CD14-positive monocyte (primary cell): ENCODE measurements around the gene TRANK1. TPM values are rescaled to one million over a fixed set of nuclear protein-coding genes. Genes with fewer than 3 reads are reported as not detected.

Source experiments
- DNase-seq, 3 donors: peaks; one replicate each; pipeline ENCODE4 v3.0.0-alpha.2; 2011 to 2022
- H2AFZ ChIP-seq: 2 replicates; pipeline ENCODE4 v1.6.0; 2012; ENCODE audit warnings: mild to moderate bottlenecking, low read depth, low read length, inconsistent platforms; ENCODE audit not compliant: insufficient read depth, poor library complexity, severe bottlenecking
- H3K27ac ChIP-seq, 2 donors: 1 replicate in 1 of 2; 2 replicates in 1 of 2; pipeline ENCODE4 v1.5.1; 2012 to 2013; ENCODE audit warnings: low read length in 2 of 2, control low read depth in 1 of 2, inconsistent platforms in 1 of 2, low read depth in 1 of 2, mild to moderate bottlenecking in 1 of 2
- H3K27me3 ChIP-seq, 2 donors: one replicate each; pipeline versions ENCODE4 v1.6.0 to v1.6.1; 2011 to 2013; ENCODE audit warnings: low read length in 2 of 2; ENCODE audit not compliant: control insufficient read depth in 2 of 2, insufficient read depth in 2 of 2
- H3K36me3 ChIP-seq, 2 donors: replicated peaks in 1 of 2; 1 replicate in 1 of 2; 2 replicates in 1 of 2; pipeline versions ENCODE4 v1.5.1 to v1.6.1; 2012 to 2013; ENCODE audit warnings: low read length in 2 of 2, control low read depth in 1 of 2, inconsistent platforms in 1 of 2, mild to moderate bottlenecking in 1 of 2; ENCODE audit not compliant: insufficient read depth in 2 of 2, control insufficient read depth in 1 of 2
- H3K4me1 ChIP-seq, 2 donors: 1 replicate in 1 of 2; 2 replicates in 1 of 2; pipeline versions ENCODE4 v1.5.1 to v1.6.1; 2012 to 2013; ENCODE audit warnings: low read length in 2 of 2, control low read depth in 1 of 2, inconsistent platforms in 1 of 2, mild to moderate bottlenecking in 1 of 2, moderate library complexity in 1 of 2; ENCODE audit not compliant: insufficient read depth in 2 of 2, control insufficient read depth in 1 of 2
- H3K4me2 ChIP-seq: replicated peaks from 2 replicates; pipeline ENCODE3; 2012; ENCODE audit warnings: low read length, moderate library complexity, mild to moderate bottlenecking; ENCODE audit not compliant: poor library complexity, severe bottlenecking; ENCODE audit errors: extremely low read depth
- H3K4me3 ChIP-seq, 3 experiments: fragments of 200-600 bp in 1 of 3; sonication (generic) in 1 of 3; replicated peaks in 1 of 3; 1 replicate in 2 of 3; 2 replicates in 1 of 3; pipeline ENCODE4 v1.5.1; 2011 to 2013; ENCODE audit warnings: low read length in 3 of 3, mild to moderate bottlenecking in 3 of 3, control low read depth in 2 of 3, low read depth in 2 of 3, inconsistent platforms in 1 of 3, moderate library complexity in 1 of 3
- H3K79me2 ChIP-seq: 2 replicates; pipeline ENCODE4 v1.6.0; 2012; ENCODE audit warnings: mild to moderate bottlenecking, control low read depth, inconsistent platforms, low read length, moderate library complexity; ENCODE audit not compliant: insufficient read depth
- H3K9ac ChIP-seq: 2 replicates; pipeline ENCODE4 v1.6.0; 2017; ENCODE audit warnings: low read length, mild to moderate bottlenecking; ENCODE audit not compliant: insufficient read depth, poor library complexity, severe bottlenecking
- H3K9me3 ChIP-seq, 2 donors: replicated peaks in 1 of 2; 1 replicate in 1 of 2; 2 replicates in 1 of 2; pipeline versions ENCODE4 v1.5.1 to v1.6.1; 2012 to 2013; ENCODE audit warnings: low read length in 2 of 2, control low read depth in 1 of 2; ENCODE audit not compliant: control insufficient read depth in 1 of 2, insufficient read depth in 1 of 2
- H4K20me1 ChIP-seq: 2 replicates; pipeline ENCODE4 v1.6.0; 2012; ENCODE audit warnings: mild to moderate bottlenecking, low read length, control low read depth, moderate library complexity; ENCODE audit not compliant: insufficient read depth
- H3K27ac Mint-ChIP-seq, 7 donors: one replicate each; pipeline ENCODE4 v1.8.0; 2020; ENCODE audit warnings: mild to moderate bottlenecking in 7 of 7, mixed read lengths in 7 of 7, moderate library complexity in 6 of 7, inconsistent platforms in 2 of 7
- H3K27me3 Mint-ChIP-seq, 3 donors: one replicate each; pipeline ENCODE4 v1.8.0; 2021 to 2022; ENCODE audit warnings: low read depth in 3 of 3, mild to moderate bottlenecking in 3 of 3, mixed read lengths in 3 of 3, moderate library complexity in 3 of 3, inconsistent platforms in 1 of 3
- H3K36me3 Mint-ChIP-seq, 2 donors: one replicate each; pipeline ENCODE4 v1.8.0; 2020; ENCODE audit warnings: mixed read lengths in 2 of 2, inconsistent platforms in 1 of 2, mild to moderate bottlenecking in 1 of 2
- H3K4me1 Mint-ChIP-seq: one replicate; pipeline ENCODE4 v1.8.0; 2020; ENCODE audit warnings: mild to moderate bottlenecking, mixed read lengths
- H3K4me3 Mint-ChIP-seq, 2 donors: one replicate each; pipeline ENCODE4 v1.8.0; 2020; ENCODE audit warnings: mild to moderate bottlenecking in 2 of 2, mixed read lengths in 2 of 2, moderate library complexity in 1 of 2
- H3K9me3 Mint-ChIP-seq, 7 donors: one replicate each; pipeline ENCODE4 v1.8.0; 2020 to 2022; ENCODE audit warnings: mixed read lengths in 7 of 7, mild to moderate bottlenecking in 6 of 7, moderate library complexity in 6 of 7, inconsistent platforms in 2 of 7
- CTCF ChIP-seq: fragments of 200-600 bp; IDR thresholded peaks from one replicate; pipeline ENCODE4 v1.8.0; 2022; ENCODE audit warnings: antibody characterized with exemption, mild to moderate bottlenecking
- WGBS: methylation state at CpG from one replicate; pipeline ENCODE4 v1.1.5; 2013; ENCODE audit warnings: missing lambda C conversion rate; ENCODE audit not compliant: insufficient coverage; 5-methylcytosine and 5-hydroxymethylcytosine counted together
- intact Hi-C, 2 donors: fragments of 100-400 bp; cut with micrococcal nuclease; formaldehyde crosslinking; loops; one replicate each; pipeline versions ENCODE4 v1.15.0 to v1.15.1; 2023
- polyA plus RNA-seq, 3 donors: library from polyadenylated mRNA; depleted of rRNA in 1 of 3; unstranded in 2 of 3; stranded (reverse) in 1 of 3; fragments of 300-500 nt in 2 of 3; fragments of >200 nt in 1 of 3; fragmentation: Illumina TruSeq in 2 of 3; gene quantifications; 1 replicate in 2 of 3; 2 replicates in 1 of 3; pipeline ENCODE4 v1.2.3, GENCODE V29; 2012 to 2021
- small RNA-seq: library from RNA; depleted of rRNA; stranded (forward); fragments of <200 nt; gene quantifications from one replicate; pipeline ENCODE3, GENCODE V24; 2012; ENCODE audit warnings: low read depth; ENCODE audit not compliant: insufficient read length

Gene TRANK1
- polyA plus RNA-seq, 3 donors: 2.8 to 6.3 (median 5.8) TPM

GRCh38 chr3:36777424-36778218, 167.2 kb downstream of the TRANK1 start:
- H3K4me1 ChIP-seq: peaks cover 8 to 20% of the 10 kb centered on the region in 2 donors
- no peak overlapping the region for H3K4me3 Mint-ChIP-seq
- H3K36me3 Mint-ChIP-seq: no peaks in the 10 kb centered on the region
- DNase-seq: no peak
- no peaks in the 10 kb centered on the region for H3K27me3 Mint-ChIP-seq
- H3K27ac ChIP-seq: no peak overlapping the region
- no peaks in the 10 kb centered on the region for H3K79me2 ChIP-seq
- no peak overlapping the region for H3K9ac ChIP-seq
- peaks cover 22% of the 10 kb centered on the region for H3K4me1 Mint-ChIP-seq
- H3K4me3 ChIP-seq: no peak overlapping the region
- peak overlapping the region; percentile 15 for H2AFZ ChIP-seq
- H3K4me2 ChIP-seq: no peak overlapping the region
- H3K9me3 Mint-ChIP-seq: peaks cover 0 to 4% (median 0%) of the 10 kb centered on the region in 7 donors
- no peaks in the 10 kb centered on the region for H3K27me3 ChIP-seq
- no peaks in the 10 kb centered on the region for H3K9me3 ChIP-seq
- intact Hi-C loops: no loop called here
- H4K20me1 ChIP-seq: no peaks in the 10 kb centered on the region
- H3K27ac Mint-ChIP-seq: peak overlapping the region in 1 of 7 donors; percentile 42
- no peak for TF ChIP-seq CTCF
- 100% methylated on average over 1 of the region's 2 CpGs for WGBS
- no peaks in the 10 kb centered on the region for H3K36me3 ChIP-seq

Small RNA genes lying within 50 kb of the gene (small RNA-seq; reads per million reads assigned to genes)
- gene RNU6ATAC4P: not detected

Other genes starting within 250 kb of the TRANK1 start
- not detected for gene DCLK3, start 180.5 kb downstream of the TRANK1 start, polyA plus RNA-seq
- gene EPM2AIP1, start 48.1 kb upstream of the TRANK1 start, polyA plus RNA-seq: 10 to 100 TPM in 1 of 3 donors, 1 to 10 TPM in 2; 3.6 to 11.3 (median 5.8) TPM
- gene MLH1, start 48.5 kb upstream of the TRANK1 start, polyA plus RNA-seq: 10 to 100 TPM; 13.7 to 19.7 (median 18.5) TPM
- 10 to 100 TPM; 30.9 to 39.4 (median 31.7) TPM for gene LRRFIP2, start 229.5 kb upstream of the TRANK1 start, polyA plus RNA-seq